Central memory CD8-positive, alpha-beta T cell (primary cell): Measurements from ENCODE around the gene CADM4.

Source experiments
- ATAC-seq: fragments of 150-1000 bp; cut with Tn5 transposase; replicated peaks from 2 replicates; pipeline ENCODE4 v1.10.0; 2022; ENCODE audit warnings: mild to moderate bottlenecking, moderate FRiP score, moderate number of reproducible peaks; ENCODE audit not compliant: poor library complexity, severe bottlenecking; ENCODE audit errors: extremely low read depth
- DNase-seq, 2 donors: peaks; one replicate each; pipeline ENCODE4 v3.0.0; 2021; ENCODE audit warnings: low spot score in 2 of 2
- H3K27ac Mint-ChIP-seq: one replicate; pipeline ENCODE4 v1.8.0; 2022; ENCODE audit warnings: low read depth, mild to moderate bottlenecking, moderate library complexity, mixed read lengths
- H3K27me3 Mint-ChIP-seq: one replicate; pipeline ENCODE4 v1.8.0; 2022; ENCODE audit warnings: mixed read lengths
- H3K36me3 Mint-ChIP-seq: one replicate; pipeline ENCODE4 v1.8.0; 2022; ENCODE audit warnings: mild to moderate bottlenecking, moderate library complexity, mixed read lengths; ENCODE audit not compliant: insufficient read depth
- H3K4me1 Mint-ChIP-seq: one replicate; pipeline ENCODE4 v1.8.0; 2022; ENCODE audit warnings: mixed read lengths
- H3K4me3 Mint-ChIP-seq: one replicate; pipeline ENCODE4 v1.8.0; 2022; ENCODE audit warnings: mild to moderate bottlenecking, moderate library complexity, mixed read lengths
- H3K9me3 Mint-ChIP-seq: one replicate; pipeline ENCODE4 v1.8.0; 2022; ENCODE audit warnings: mixed read lengths

Gene CADM4

GRCh38 chr19:43674596-43674995, 34.9 kb upstream of the CADM4 start:
- ATAC-seq = no peak
- DNase-seq = no peak
- Mint-ChIP-seq H3K9me3 (no peaks in the 10 kb centered on the region), H3K4me1 (peaks cover 15% of the 10 kb centered on the region), H3K36me3 (peaks cover 3% of the 10 kb centered on the region), H3K27me3 (no peaks in the 10 kb centered on the region), H3K4me3 (no peak overlapping the region), H3K27ac (peak overlapping the region; percentile 22)

GRCh38 chr19:43674183-43674582, 34.5 kb upstream of the CADM4 start:
- Mint-ChIP-seq H3K27ac (no peak overlapping the region), H3K36me3 (peaks cover 3% of the 10 kb centered on the region), H3K4me3 (no peak overlapping the region), H3K4me1 (peaks cover 17% of the 10 kb centered on the region), H3K9me3 (no peaks in the 10 kb centered on the region), H3K27me3 (no peaks in the 10 kb centered on the region)
- ATAC-seq (no peak), DNase-seq (no peak)

GRCh38 chr19:43673637-43674036, 34.0 kb upstream of the CADM4 start:
- peaks cover 22% of the 10 kb centered on the region for H3K4me1 Mint-ChIP-seq
- peaks cover 3% of the 10 kb centered on the region for H3K36me3 Mint-ChIP-seq
- no peaks in the 10 kb centered on the region for H3K27me3 Mint-ChIP-seq
- H3K27ac Mint-ChIP-seq = no peak overlapping the region
- no peak overlapping the region for H3K4me3 Mint-ChIP-seq
- H3K9me3 Mint-ChIP-seq = no peaks in the 10 kb centered on the region
- no peak for ATAC-seq
- no peak for DNase-seq

GRCh38 chr19:43672061-43672679, 32.5 kb upstream of the CADM4 start:
- Mint-ChIP-seq H3K4me3 (no peak overlapping the region), H3K36me3 (peaks cover 5% of the 10 kb centered on the region), H3K9me3 (no peaks in the 10 kb centered on the region), H3K4me1 (peaks cover 34% of the 10 kb centered on the region), H3K27me3 (no peaks in the 10 kb centered on the region), H3K27ac (no peak overlapping the region)
- ATAC-seq = no peak
- DNase-seq = no peak

GRCh38 chr19:43668406-43669109, 28.9 kb upstream of the CADM4 start:
- Mint-ChIP-seq H3K4me3 (peak overlapping the region; percentile 83), H3K36me3 (peaks cover 8% of the 10 kb centered on the region), H3K27me3 (no peaks in the 10 kb centered on the region), H3K9me3 (no peaks in the 10 kb centered on the region), H3K27ac (peak overlapping the region; percentile 93), H3K4me1 (peaks cover 49% of the 10 kb centered on the region)
- DNase-seq (peak; percentile 91), ATAC-seq (peak; percentile 84)

GRCh38 chr19:43667876-43668405, 28.3 kb upstream of the CADM4 start:
- Mint-ChIP-seq H3K27ac (peak overlapping the region; percentile 93), H3K27me3 (no peaks in the 10 kb centered on the region), H3K36me3 (peaks cover 7% of the 10 kb centered on the region), H3K9me3 (no peaks in the 10 kb centered on the region), H3K4me1 (peaks cover 49% of the 10 kb centered on the region), H3K4me3 (peak overlapping the region; percentile 83)
- DNase-seq (no peak), ATAC-seq (no peak)

- no peak overlapping the region for H3K27ac Mint-ChIP-seq
- no peak for ATAC-seq
- H3K27me3 Mint-ChIP-seq = no peaks in the 10 kb centered on the region
- H3K9me3 Mint-ChIP-seq = no peaks in the 10 kb centered on the region
- H3K36me3 Mint-ChIP-seq = peaks cover 10% of the 10 kb centered on the region
- H3K4me1 Mint-ChIP-seq = peaks cover 49% of the 10 kb centered on the region
- H3K4me3 Mint-ChIP-seq = peak overlapping the region; percentile 83
- no peak for DNase-seq
These were observed 27.7 kb upstream of the CADM4 start for GRCh38 chr19:43667126-43667875.

GRCh38 chr19:43664018-43664417, 24.4 kb upstream of the CADM4 start:
- peaks cover 8% of the 10 kb centered on the region for H3K36me3 Mint-ChIP-seq
- peak in 1 of 2 donors; percentile 29 for DNase-seq
- peak overlapping the region; percentile 41 for H3K4me3 Mint-ChIP-seq

GRCh38 chr19:43662487-43662886, 22.8 kb upstream of the CADM4 start:
- Mint-ChIP-seq H3K36me3 (peaks cover 8% of the 10 kb centered on the region), H3K4me1 (peaks cover 15% of the 10 kb centered on the region), H3K27me3 (no peaks in the 10 kb centered on the region), H3K4me3 (no peak overlapping the region), H3K27ac (no peak overlapping the region), H3K9me3 (no peaks in the 10 kb centered on the region)
- DNase-seq = no peak
- ATAC-seq = no peak

More at GRCh38 chr19:43664018-43664417, 24.4 kb upstream of the CADM4 start:
- Mint-ChIP-seq H3K9me3 (no peaks in the 10 kb centered on the region), H3K27ac (peak overlapping the region; percentile 32), H3K4me1 (peaks cover 31% of the 10 kb centered on the region), H3K27me3 (no peaks in the 10 kb centered on the region)
- no peak for ATAC-seq

- no peaks in the 10 kb centered on the region for H3K27me3 Mint-ChIP-seq
- no peak for ATAC-seq
- peaks cover 15% of the 10 kb centered on the region for H3K4me1 Mint-ChIP-seq
- no peak overlapping the region for H3K4me3 Mint-ChIP-seq
- H3K36me3 Mint-ChIP-seq = peaks cover 11% of the 10 kb centered on the region
- no peak for DNase-seq
- no peak overlapping the region for H3K27ac Mint-ChIP-seq
- H3K9me3 Mint-ChIP-seq = no peaks in the 10 kb centered on the region
These were observed 21.3 kb upstream of the CADM4 start for GRCh38 chr19:43660971-43661360.

- DNase-seq = no peak
- Mint-ChIP-seq H3K36me3 (peaks cover 13% of the 10 kb centered on the region), H3K4me3 (no peak overlapping the region), H3K9me3 (no peaks in the 10 kb centered on the region), H3K27ac (no peak overlapping the region), H3K4me1 (peaks cover 15% of the 10 kb centered on the region), H3K27me3 (no peaks in the 10 kb centered on the region)
- no peak for ATAC-seq
These were observed 20.8 kb upstream of the CADM4 start for GRCh38 chr19:43660301-43660970.

- H3K4me1 Mint-ChIP-seq = no peaks in the 10 kb centered on the region
- no peak overlapping the region for H3K27ac Mint-ChIP-seq
- no peak for DNase-seq
- H3K9me3 Mint-ChIP-seq = no peaks in the 10 kb centered on the region
- H3K27me3 Mint-ChIP-seq = no peaks in the 10 kb centered on the region
- no peak for ATAC-seq
- H3K36me3 Mint-ChIP-seq = peaks cover 10% of the 10 kb centered on the region
- H3K4me3 Mint-ChIP-seq = no peak overlapping the region
These were observed 18.8 kb upstream of the CADM4 start for GRCh38 chr19:43658494-43658893.
